HS-5 (cell line): ENCODE data around the gene HEY2.
"Not testable (repeated sequence)": the region's sequence is repeated elsewhere in the genome, so short reads cannot be mapped to it uniquely, and the experiment has no call there.

Experiments used
- DNase-seq: peaks from one replicate; pipeline ENCODE4 v3.0.0-alpha.2; 2012; ENCODE audit warnings: low read depth

The HEY2 gene

GRCh38 chr6:125773387-125774341 lies 24.2 kb downstream of the HEY2 start:
- DNase-seq, result no peak

GRCh38 chr6:125776107-125776826 lies 26.8 kb downstream of the HEY2 start:
- DNase-seq, result not testable (repeated sequence)

DNA sequence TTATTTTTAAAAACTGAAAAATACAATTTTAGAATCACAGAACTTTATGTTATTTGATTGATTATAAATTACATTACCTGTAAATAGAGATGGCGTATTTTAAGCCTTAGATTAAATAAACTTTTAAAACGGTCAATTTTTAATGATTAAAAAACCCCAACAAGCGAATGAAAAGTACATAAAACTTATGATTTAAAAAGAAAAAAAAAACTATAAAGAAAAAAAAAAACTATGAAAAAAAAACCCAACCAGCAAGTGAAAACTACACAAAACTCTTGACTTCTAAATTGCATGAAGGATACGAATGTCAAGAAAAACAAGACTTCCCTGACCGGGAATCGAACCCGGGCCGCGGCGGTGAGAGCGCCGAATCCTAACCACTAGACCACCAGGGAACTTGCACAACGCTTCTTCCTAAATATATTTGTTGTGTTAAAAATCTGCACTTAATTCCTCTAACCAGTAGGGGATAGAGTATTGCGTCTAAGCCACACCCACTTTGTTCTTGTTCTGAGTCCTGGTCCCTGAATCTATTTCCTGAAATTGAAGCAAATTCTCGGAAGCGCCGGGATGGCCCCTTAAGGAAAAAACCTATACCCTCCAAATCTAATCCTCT lies 30.6 kb downstream of the HEY2 start:
- peak; percentile 95 for DNase-seq

DNA sequence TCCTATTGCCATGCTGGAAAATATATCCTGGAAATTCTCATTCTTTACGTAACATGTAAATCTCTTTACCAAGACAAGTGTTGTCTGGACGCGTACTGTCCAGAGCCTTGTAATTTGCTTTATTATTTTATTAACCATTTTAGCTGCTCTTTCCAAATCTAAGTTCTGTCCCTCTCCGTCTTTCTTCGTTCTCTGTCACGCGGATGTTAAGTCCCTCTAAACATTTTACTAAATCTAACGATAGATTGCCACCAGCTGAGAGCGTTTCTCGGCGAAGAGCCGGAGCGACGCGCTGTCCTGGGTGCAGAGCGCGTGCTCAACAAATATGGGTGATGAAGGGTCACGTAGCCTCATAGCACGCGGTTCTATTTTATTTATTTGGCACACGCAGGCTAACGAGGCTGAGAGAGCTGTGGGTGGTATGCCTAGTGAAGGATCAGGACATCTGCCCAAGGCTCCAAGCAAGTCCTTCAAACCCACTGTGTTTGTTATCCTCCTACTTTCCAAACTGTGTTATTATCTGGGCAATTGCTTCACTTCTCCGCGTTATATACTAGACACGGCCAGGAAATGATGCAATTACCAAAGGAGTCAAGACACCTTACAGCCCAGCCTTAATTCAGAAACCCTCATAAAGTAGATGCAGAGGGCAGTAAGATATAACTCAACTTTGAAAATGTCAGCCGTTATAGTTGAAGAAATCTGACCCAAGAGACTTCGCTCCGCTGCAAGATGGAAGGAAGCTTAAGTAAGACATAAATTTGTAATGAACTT lies 31.3 kb downstream of the HEY2 start:
- peak; percentile 74 for DNase-seq

DNA sequence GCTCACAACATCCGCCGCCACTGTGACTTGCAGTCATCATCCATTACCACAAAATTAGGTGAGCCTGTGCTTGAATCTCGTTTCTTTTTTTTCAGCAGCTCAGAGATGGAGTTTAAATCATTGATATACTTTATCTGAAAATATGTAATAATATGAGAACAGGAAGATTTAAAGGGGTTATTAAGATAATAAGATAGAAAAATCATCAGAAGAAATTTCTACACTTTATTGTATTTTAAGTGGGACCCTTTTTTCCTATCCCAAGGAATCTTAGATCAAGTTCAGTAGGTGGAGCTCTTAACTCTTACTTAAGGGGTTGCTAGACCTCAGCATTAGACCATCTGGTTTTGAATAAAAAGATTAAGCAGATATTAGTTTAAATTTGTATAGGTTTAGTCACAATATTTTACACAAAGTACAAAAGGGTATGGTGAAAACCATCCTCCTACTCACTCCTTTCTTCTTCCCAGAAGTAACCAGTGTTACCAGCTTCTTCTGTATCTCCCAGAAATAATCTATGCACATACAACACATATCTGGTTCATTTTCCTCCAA lies 32.0 kb downstream of the HEY2 start:
- no peak for DNase-seq

DNA sequence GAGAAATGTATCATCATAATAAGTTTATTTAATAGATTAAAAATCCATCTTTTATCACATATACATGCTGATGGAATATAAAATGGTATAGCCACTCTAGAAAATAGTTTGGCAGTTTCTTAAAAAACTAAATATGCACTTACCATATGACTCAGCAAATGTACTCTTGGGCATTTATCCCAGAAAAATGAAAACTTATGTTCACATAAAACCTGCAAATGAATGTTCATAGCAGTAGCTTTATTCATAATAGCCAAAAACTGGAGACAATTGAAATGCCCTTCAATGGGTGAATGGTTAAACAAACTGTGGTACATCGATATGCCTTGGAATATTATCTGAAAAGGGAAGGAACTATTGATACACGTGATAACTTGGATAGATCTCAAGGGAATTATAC lies 34.9 kb downstream of the HEY2 start:
- DNase-seq, result no peak

DNA sequence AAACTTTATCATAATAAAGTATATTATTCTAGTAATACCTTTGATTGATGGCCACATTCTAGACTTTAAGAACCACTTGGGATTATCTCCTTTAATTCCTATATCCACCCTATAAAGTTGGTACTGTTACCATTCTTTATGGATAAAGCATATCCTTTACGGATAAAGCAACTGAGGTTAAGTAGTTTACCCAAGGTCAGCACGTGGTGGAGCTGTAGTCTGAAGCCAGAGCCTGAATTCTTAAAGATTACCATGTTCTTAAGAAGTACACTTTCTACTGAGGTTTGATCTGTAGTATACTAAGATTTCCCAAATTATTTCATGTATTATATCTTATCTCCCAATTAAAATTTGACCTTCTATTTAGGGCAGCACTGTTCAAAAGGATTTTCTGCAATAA lies 38.4 kb downstream of the HEY2 start:
- no peak for DNase-seq

GRCh38 chr6:125789167-125789566 lies 39.7 kb downstream of the HEY2 start:
- DNase-seq, result no peak

GRCh38 chr6:125789576-125790357 lies 40.3 kb downstream of the HEY2 start:
- DNase-seq, result no peak

- DNase-seq, result no peak
Observed at GRCh38 chr6:125790358-125791150, 41.1 kb downstream of the HEY2 start, which contains the start of gene NCOA7. Gene NCOA7 (plus strand): TSS chr6:125790960. CDS start chr6:125815355, 24,395 bp downstream.

- no peak for DNase-seq
Observed at GRCh38 chr6:125791151-125791819, 41.9 kb downstream of the HEY2 start.

GRCh38 chr6:125791820-125792165 lies 42.4 kb downstream of the HEY2 start:
- no peak for DNase-seq

DNA sequence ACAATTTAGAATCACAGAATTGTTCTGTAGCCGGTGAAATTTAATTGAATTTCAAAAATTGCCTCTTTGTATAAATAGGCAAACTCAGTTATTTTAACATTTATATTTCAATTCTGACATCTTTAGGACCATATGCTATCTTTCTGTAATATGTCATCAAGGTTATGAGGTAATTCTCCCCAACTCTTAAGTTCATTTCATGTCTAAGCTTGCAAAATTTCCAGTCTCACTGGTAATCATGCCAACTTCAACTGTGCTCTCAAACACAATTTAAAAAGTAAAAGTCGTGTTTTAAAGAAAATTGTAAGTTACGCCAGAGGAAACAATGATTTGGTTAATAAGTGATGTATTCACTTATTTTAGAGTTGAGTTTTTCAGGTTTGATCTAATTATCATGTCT lies 42.7 kb downstream of the HEY2 start:
- no peak for DNase-seq

DNA sequence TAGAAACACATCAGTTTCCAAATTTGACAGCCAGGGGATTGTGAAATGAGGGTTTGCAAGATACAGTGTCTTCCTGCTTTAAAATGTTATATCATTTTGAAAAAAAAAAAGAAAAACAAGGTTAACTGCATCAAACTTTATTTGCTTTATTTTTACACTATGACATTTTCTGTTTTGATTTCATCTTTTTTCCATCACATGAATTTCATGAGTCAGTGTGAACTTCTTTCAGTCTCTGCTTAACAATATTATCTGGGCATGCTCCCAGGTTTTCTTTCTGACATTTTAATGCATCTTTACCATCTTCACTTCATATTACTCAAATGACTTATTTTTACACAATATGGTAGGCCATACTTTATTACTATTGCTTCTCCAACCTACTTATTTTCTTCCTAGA lies 43.2 kb downstream of the HEY2 start:
- no peak for DNase-seq

DNA sequence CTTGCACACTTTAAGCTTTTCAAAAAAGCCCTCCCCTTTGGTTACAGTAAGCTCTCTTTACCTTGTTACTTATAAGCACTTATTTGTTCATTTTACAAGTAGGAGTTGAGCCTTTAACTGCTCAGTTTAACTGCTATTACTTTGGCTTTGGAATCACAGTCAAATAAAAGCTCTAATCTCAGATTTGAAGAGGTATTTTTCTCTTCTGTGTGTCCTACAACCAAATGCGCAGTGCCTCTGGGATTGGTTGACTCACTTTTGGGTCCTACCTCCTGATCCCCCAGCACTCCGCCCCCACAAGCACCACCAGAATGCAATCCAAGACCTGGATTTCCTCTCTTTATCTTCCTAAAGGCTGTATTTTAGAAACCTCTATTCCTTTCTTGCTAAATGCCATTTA lies 43.8 kb downstream of the HEY2 start:
- DNase-seq, result no peak

DNA sequence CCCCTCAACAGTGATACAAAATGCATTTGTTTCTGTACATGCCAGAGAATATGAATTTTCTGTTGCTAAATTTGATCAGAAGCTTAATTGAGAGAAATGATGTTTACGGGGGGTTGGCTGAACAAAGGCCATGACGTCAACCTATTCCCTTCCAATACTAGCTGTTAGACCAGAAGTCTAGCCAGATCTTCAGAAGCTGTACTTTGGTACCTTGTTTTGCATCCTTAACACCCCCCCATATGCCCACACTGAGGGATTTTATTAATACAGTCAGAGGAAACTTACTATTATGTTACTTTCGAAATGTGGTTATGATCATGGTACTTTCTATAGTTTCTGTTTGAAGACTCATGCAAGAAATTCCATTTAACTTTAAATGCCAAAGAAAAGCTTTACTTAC lies 44.4 kb downstream of the HEY2 start:
- DNase-seq, result no peak

DNA sequence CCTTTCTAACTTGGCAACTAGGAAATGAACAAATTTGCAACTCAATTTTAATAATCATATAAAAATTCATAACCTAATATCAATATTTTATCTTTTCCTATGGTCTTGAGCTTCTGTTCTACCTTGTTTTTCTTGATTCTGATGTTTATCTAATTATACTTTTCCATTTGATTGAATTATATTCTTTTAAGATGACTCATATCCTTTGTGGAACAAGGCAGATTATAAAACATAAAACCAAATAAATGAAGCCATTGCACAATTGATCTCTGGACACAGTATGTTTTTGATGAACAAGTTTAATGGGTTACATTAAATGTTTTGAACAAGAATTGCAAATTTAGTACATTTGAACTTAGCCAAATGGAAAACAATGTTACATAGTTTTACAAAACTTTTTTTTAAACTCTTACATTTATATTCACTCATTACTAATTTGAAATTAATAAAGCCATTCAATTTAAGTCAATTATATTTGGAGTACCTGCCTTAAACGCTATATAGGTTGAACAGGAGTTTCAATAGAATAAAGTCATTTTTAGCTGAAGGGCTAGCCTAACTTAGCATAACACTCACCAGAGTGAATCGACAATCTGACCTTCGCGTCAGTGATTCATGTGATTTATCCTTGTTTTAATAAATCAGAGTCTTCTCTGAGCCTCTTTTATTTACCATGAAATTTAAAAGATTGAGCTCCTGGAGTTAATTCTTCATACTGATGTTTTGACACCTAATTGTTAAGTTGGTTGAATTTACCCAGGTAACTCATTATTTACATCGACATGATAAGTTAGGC lies 45.1 kb downstream of the HEY2 start:
- no peak for DNase-seq

- no peak for DNase-seq
Observed at GRCh38 chr6:125795301-125795700, 45.9 kb downstream of the HEY2 start.
